ENCODE results near the gene DPP4.
A peak's percentile ranks its signal among the peaks of the same experiment; 100 is the strongest.
"Not testable (repeated sequence)": the region's sequence is repeated elsewhere in the genome, so short reads cannot be mapped to it uniquely, and the experiment has no call there.

Gene DPP4

GRCh38 chr2:162060532-162060931, 13.5 kb downstream of the DPP4 start:
- DNase-seq (ENCODE audit: insufficient read length, low spot score): no peak
- no peak for FAIRE-seq

GRCh38 chr2:162058973-162059668, 14.9 kb downstream of the DPP4 start:
- no peak for DNase-seq (ENCODE audit: insufficient read length, low spot score)

GRCh38 chr2:162057426-162057825, 16.6 kb downstream of the DPP4 start:
- FAIRE-seq: no peak

More at GRCh38 chr2:162058973-162059668, 14.9 kb downstream of the DPP4 start:
- FAIRE-seq: peak; percentile 87

GRCh38 chr2:162056796-162057399, 17.1 kb downstream of the DPP4 start:
- DNase-seq (ENCODE audit: insufficient read length, low spot score): no peak
- no peak for FAIRE-seq

More at GRCh38 chr2:162057426-162057825, 16.6 kb downstream of the DPP4 start:
- DNase-seq (ENCODE audit: insufficient read length, low spot score): no peak

GRCh38 chr2:162053808-162054155, 20.2 kb downstream of the DPP4 start:
- FAIRE-seq (no peak), DNase-seq (ENCODE audit: insufficient read length, low spot score) (no peak)

- DNase-seq (ENCODE audit: insufficient read length, low spot score) (no peak), FAIRE-seq (no peak)
Observed at GRCh38 chr2:162053066-162053807, 20.8 kb downstream of the DPP4 start.

- DNase-seq (ENCODE audit: insufficient read length, low spot score): no peak
- FAIRE-seq: no peak
Observed at GRCh38 chr2:162050513-162050961, 23.5 kb downstream of the DPP4 start.

- FAIRE-seq: not testable (repeated sequence)
Observed at GRCh38 chr2:162049089-162049488, 24.9 kb downstream of the DPP4 start.

GRCh38 chr2:162044586-162044985, 29.4 kb downstream of the DPP4 start:
- FAIRE-seq: no peak
- DNase-seq (ENCODE audit: insufficient read length, low spot score): no peak

More at GRCh38 chr2:162049089-162049488, 24.9 kb downstream of the DPP4 start:
- not testable (repeated sequence) for DNase-seq (ENCODE audit: insufficient read length, low spot score)

GRCh38 chr2:162043132-162043531, 30.9 kb downstream of the DPP4 start:
- FAIRE-seq (no peak), DNase-seq (ENCODE audit: insufficient read length, low spot score) (no peak)

GRCh38 chr2:162041485-162041884, 32.5 kb downstream of the DPP4 start:
- DNase-seq (ENCODE audit: insufficient read length, low spot score) (no peak), FAIRE-seq (no peak)

GRCh38 chr2:162038725-162039124, 35.3 kb downstream of the DPP4 start:
- no peak for FAIRE-seq

GRCh38 chr2:162037886-162038285, 36.1 kb downstream of the DPP4 start:
- FAIRE-seq (no peak), DNase-seq (ENCODE audit: insufficient read length, low spot score) (no peak)

More at GRCh38 chr2:162038725-162039124, 35.3 kb downstream of the DPP4 start:
- DNase-seq (ENCODE audit: insufficient read length, low spot score): no peak

GRCh38 chr2:162037028-162037795, 36.8 kb downstream of the DPP4 start:
- no peak for DNase-seq (ENCODE audit: insufficient read length, low spot score)

GRCh38 chr2:162035981-162036380, 38.0 kb downstream of the DPP4 start:
- FAIRE-seq (no peak), DNase-seq (ENCODE audit: insufficient read length, low spot score) (no peak)

More at GRCh38 chr2:162037028-162037795, 36.8 kb downstream of the DPP4 start:
- no peak for FAIRE-seq

- no peak for FAIRE-seq
Observed at GRCh38 chr2:162030363-162031190, 43.4 kb downstream of the DPP4 start.

GRCh38 chr2:162029287-162029901, 44.6 kb downstream of the DPP4 start:
- DNase-seq (ENCODE audit: insufficient read length, low spot score) (no peak), FAIRE-seq (no peak)

More at GRCh38 chr2:162030363-162031190, 43.4 kb downstream of the DPP4 start:
- no peak for DNase-seq (ENCODE audit: insufficient read length, low spot score)

- DNase-seq (ENCODE audit: insufficient read length, low spot score): no peak
- no peak for FAIRE-seq
Observed at GRCh38 chr2:162028511-162028910, 45.5 kb downstream of the DPP4 start.

- no peak for DNase-seq (ENCODE audit: insufficient read length, low spot score)
- no peak for FAIRE-seq
Observed at GRCh38 chr2:162025121-162025911, 48.7 kb downstream of the DPP4 start.

All from GM19239 (cell line).